RPMI7951 (cell line): ENCODE results near the gene CRMP1. TPM values are rescaled to one million over a fixed set of nuclear protein-coding genes. Genes with fewer than 3 reads are reported as not detected.
A peak's percentile ranks its signal among the peaks of the same experiment; 100 is the strongest.
"Not testable (repeated sequence)": the region's sequence is repeated elsewhere in the genome, so short reads cannot be mapped to it uniquely, and the experiment has no call there.

Experiments
- DNase-seq: peaks from one replicate; pipeline ENCODE4 v3.0.0-alpha.2; 2012; ENCODE audit warnings: low read depth
- total RNA-seq: library from RNA; depleted of rRNA; stranded (reverse); fragments of >200 nt; shearing (Covaris generic); gene quantifications from 2 replicates; pipeline ENCODE4 v1.2.3, GENCODE V29; 2014

Gene CRMP1
- total RNA-seq, 1 experiment from 2014 or later = under 0.01 TPM

- no peak for DNase-seq
Measured at GRCh38 chr4:5822619-5823018, 70.3 kb downstream of the CRMP1 start.

- DNase-seq = no peak
Measured at GRCh38 chr4:5821665-5822358, 71.1 kb downstream of the CRMP1 start.

GRCh38 chr4:5816851-5817375 is 76.0 kb downstream of the CRMP1 start:
- DNase-seq = no peak

- DNase-seq = no peak
Measured at GRCh38 chr4:5816101-5816500, 76.8 kb downstream of the CRMP1 start.

GRCh38 chr4:5815641-5816040 is 77.2 kb downstream of the CRMP1 start:
- DNase-seq = no peak

- no peak for DNase-seq
Measured at GRCh38 chr4:5814421-5814820, 78.5 kb downstream of the CRMP1 start.

- DNase-seq = no peak
Measured at GRCh38 chr4:5813882-5814255, 79.0 kb downstream of the CRMP1 start.

- peak; percentile 64 for DNase-seq
Measured at GRCh38 chr4:5812506-5813229, 80.2 kb downstream of the CRMP1 start.

- DNase-seq = not testable (repeated sequence)
Measured at GRCh38 chr4:5812057-5812456, 80.8 kb downstream of the CRMP1 start.

- DNase-seq = no peak
Measured at GRCh38 chr4:5810770-5811430, 82.0 kb downstream of the CRMP1 start.

- no peak for DNase-seq
Measured at GRCh38 chr4:5810151-5810550, 82.7 kb downstream of the CRMP1 start.

GRCh38 chr4:5809216-5809776 is 83.6 kb downstream of the CRMP1 start:
- no peak for DNase-seq

- peak; percentile 24 for DNase-seq
Measured at GRCh38 chr4:5808081-5808741, 84.7 kb downstream of the CRMP1 start.

GRCh38 chr4:5805270-5805669 is 87.6 kb downstream of the CRMP1 start:
- DNase-seq = no peak

GRCh38 chr4:5804656-5805055 is 88.2 kb downstream of the CRMP1 start:
- no peak for DNase-seq

GRCh38 chr4:5802565-5802964 is 90.3 kb downstream of the CRMP1 start:
- DNase-seq = no peak

- DNase-seq = no peak
Measured at GRCh38 chr4:5801696-5802095, 91.2 kb downstream of the CRMP1 start.

GRCh38 chr4:5800496-5800895 is 92.4 kb downstream of the CRMP1 start:
- no peak for DNase-seq

- DNase-seq = no peak
Measured at GRCh38 chr4:5799406-5799805, 93.5 kb downstream of the CRMP1 start.

GRCh38 chr4:5798946-5799345 is 93.9 kb downstream of the CRMP1 start:
- DNase-seq = no peak

GRCh38 chr4:5798462-5798861 is 94.4 kb downstream of the CRMP1 start:
- DNase-seq = no peak

GRCh38 chr4:5797866-5798265 is 95.0 kb downstream of the CRMP1 start:
- no peak for DNase-seq
